ENCODE results near the gene SREBF2. TPM values are rescaled to one million over a fixed set of nuclear protein-coding genes. Genes with fewer than 3 reads are reported as not detected.
"Not testable (repeated sequence)": the region's sequence is repeated elsewhere in the genome, so short reads cannot be mapped to it uniquely, and the experiment has no call there.

SREBF2 gene
- total RNA-seq, 1 experiment from 2014 or later, result 93.8 TPM

DNA sequence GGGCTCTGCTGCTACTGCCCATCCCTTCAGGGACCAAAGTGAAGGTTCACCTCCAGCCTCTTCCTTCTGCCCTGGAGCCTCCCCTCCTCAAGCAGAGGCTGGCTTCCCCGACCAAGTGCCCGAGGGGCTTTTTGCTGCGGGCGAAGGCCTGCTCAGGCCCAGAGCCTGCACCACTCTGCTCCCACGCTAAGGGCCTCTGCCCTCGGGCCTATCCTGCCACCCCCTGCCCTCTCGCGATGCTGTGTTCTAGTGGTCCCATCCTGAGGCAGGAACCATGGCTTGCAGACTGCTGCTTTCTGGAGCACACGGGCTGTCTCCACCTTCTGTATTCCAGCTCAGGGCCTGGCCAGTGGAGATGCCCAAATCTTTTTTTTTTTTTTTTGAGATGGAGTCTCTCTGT, 102.6 kb downstream of the SREBF2 start:
- peaks cover 13% of the 10 kb centered on the region for H3K36me3 ChIP-seq (replicated peaks; ENCODE audit: control insufficient read depth, insufficient read depth, low read length)
- no peaks in the 10 kb centered on the region for H3K27me3 ChIP-seq (ENCODE audit: control insufficient read depth, insufficient read depth, low read length)
- no peak overlapping the region for H3K4me3 ChIP-seq (ENCODE audit: insufficient read depth, low read depth, low read length)
- DNase-seq, result no peak

DNA sequence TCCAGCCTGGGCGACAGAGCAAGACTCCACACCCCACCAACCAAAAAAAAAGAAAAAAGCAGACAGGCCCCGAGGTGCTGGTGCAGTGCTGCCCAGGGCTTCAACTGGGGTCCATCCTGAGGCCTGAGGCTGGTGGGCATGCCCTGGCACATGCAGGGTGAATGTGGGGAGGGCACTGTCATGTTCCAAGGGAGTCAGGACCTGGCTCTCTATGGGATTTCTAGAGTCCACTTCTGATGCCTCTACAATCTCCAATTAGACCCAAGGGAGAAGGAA, 103.9 kb downstream of the SREBF2 start:
- no peak for DNase-seq
- Histone ChIP-seq H3K36me3 (replicated peaks; ENCODE audit: control insufficient read depth, insufficient read depth, low read length) (peaks cover 21% of the 10 kb centered on the region), H3K27me3 (ENCODE audit: control insufficient read depth, insufficient read depth, low read length) (no peaks in the 10 kb centered on the region), H3K4me3 (ENCODE audit: insufficient read depth, low read depth, low read length) (no peak overlapping the region)

DNA sequence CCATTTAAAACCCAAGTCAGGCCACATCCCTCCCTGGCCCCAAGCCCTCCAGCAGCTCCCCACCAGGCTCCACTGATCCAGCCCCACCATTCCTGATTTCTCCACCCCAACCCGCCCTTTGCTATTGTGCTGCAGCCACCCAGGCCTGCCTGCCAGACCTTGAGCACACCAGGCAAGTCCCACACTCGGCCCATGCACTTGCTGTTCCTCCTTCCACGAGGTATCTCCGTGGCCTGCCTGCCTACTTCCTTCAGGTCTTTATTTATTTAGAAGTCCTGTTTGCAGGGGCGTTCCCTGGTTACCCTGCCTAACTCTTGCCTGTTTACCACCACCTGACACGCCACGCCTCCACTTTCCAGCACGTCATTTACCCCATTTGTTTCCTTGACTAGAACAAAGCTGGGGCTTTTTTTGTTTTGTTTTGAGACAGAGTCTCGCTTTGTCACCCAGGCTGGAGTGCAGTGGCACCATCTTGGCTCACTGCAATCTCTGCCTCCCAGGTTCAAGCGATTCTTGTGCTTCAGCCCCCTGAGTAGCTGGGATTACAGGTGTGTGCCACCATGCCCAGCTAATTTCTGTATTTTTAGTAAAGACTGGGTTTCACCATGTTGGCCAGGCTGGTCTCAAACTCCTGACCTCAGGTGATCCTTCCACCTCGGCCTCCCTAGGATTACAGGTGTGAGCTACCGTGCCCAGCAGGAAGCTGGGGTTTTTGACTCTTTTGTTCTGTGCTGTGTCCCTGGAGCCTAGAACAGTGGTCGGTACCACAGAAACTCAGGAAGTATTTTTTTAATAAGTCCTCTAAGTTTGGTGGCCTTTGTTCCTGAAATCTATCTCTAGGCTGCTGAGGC, 107.3 kb downstream of the SREBF2 start:
- Histone ChIP-seq H3K36me3 (replicated peaks; ENCODE audit: control insufficient read depth, insufficient read depth, low read length) (peaks cover 39% of the 10 kb centered on the region), H3K27me3 (ENCODE audit: control insufficient read depth, insufficient read depth, low read length) (no peaks in the 10 kb centered on the region), H3K4me3 (ENCODE audit: insufficient read depth, low read depth, low read length) (no peak overlapping the region)
- DNase-seq, result peak; percentile 66

DNA sequence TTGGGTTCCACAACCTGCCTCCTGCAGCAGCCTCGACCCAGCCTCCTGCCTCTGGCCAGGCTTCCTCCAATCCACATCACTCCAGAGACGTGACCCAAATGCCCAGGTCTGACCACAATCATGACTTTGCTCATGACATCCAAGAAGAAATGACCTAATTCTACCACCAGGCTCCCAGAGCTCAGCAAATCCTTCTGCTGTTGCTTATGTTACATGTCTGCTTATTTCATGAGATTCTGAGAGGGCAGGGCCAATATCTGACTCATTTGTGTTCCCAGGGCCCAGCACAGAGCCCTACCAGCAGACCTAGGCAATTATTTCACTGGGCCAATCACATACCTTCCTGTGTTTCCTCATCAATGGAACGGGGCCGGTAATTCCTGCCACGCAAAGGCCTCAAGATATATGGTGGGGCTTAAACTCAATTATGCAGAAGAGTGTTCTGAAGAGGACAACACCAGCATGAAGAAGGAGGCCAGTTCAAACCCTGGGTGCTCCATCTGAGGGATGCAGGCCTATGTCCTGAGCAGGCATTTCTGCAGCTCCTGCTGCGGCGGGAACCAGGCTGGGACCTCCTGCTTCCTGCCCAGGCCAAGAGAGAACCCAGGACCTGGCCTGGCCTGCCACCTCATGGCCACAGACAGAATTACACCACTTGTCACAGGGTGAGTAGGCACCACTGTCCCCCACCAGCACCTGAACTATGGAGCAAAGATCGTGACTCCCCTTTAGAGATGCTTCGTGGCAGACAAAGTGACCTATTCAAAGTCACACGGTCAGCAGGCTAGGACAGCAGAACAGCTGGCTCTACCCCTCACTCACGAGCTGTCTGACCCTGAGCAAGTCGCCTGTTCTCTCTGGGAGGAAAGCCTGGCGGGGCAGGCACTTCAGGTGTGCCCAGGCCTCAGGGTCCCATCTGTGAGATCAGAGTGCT, 108.2 kb downstream of the SREBF2 start:
- H3K4me3 ChIP-seq (ENCODE audit: insufficient read depth, low read depth, low read length), result no peak overlapping the region
- H3K36me3 ChIP-seq (replicated peaks; ENCODE audit: control insufficient read depth, insufficient read depth, low read length), result peaks cover 38% of the 10 kb centered on the region
- no peaks in the 10 kb centered on the region for H3K27me3 ChIP-seq (ENCODE audit: control insufficient read depth, insufficient read depth, low read length)
- peak; percentile 92 for DNase-seq

DNA sequence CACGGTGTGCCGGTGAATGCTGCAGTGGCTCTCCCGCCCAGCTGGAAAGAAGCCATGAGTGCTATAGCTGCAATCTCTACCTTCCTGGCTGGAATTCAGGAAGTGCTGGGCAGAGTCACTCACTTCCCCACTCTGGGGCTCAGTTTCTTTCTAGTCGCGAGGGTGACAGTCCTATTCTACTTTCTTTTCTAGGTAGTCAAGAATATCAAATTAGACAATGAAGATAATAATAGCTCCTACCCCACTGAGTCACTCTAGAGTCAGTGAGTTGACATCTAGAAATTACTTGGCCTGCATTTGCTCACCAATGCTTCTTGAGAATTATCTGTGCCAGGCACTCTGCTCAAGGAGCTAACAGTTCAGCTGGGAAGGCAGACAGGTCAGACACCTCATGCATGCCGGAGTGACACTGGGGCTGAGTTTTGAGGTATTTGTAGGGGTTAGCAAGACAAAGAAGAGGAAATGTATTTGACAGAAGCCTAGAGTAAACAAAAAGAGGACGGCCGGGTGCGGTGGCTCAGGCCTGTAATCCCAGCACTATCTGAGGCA, 110.8 kb downstream of the SREBF2 start:
- H3K36me3 ChIP-seq (replicated peaks; ENCODE audit: control insufficient read depth, insufficient read depth, low read length), result peaks cover 31% of the 10 kb centered on the region
- no peak for DNase-seq
- H3K4me3 ChIP-seq (ENCODE audit: insufficient read depth, low read depth, low read length), result no peak overlapping the region
- H3K27me3 ChIP-seq (ENCODE audit: control insufficient read depth, insufficient read depth, low read length), result no peaks in the 10 kb centered on the region

DNA sequence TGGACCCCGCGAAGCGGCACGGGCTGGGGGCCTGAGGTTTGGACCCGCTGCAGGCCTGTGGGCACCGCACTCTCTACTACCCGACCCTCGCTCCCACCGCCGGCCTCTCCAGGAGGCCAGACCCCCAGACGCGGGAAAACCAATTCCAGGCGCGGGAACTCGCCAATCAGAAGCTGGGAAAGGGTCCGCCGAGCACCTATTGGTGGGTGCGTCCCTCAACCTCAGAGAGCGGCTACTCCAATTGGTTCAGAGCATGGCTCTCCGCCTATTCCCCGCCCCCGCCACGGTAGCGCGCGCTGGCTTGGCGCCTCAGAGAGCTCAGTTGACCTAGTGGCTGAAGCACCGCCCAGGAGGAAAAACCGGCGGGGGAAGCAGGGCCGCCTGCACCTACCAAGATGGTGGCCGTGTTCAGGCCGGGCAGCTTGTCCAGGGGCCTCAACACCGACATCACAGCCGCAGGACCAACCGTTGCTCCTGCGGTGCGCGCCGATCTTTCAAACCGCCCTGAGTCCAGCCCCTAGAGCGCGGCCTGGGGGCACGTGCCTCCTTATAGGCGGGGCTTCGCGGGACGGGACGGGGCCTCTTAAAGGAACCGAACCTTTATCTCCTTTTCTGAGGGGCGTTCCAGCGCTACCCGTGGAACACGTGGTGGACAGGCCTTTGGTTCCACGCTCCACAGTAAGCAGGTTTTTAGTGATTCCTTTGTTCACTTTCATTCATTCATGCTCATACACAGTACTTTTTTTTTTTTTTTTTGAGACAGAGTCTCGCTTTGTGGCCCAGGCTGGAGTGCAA, 113.9 kb downstream of the SREBF2 start, which contains the start of gene CENPM:
TSS of gene CENPM (minus strand) at position 524 of the 795 bp plus-strand sequence. CDS start at position 448, 76 bp downstream.
- H3K27me3 ChIP-seq (ENCODE audit: control insufficient read depth, insufficient read depth, low read length), result no peaks in the 10 kb centered on the region
- DNase-seq, result peak; percentile 97

DNA sequence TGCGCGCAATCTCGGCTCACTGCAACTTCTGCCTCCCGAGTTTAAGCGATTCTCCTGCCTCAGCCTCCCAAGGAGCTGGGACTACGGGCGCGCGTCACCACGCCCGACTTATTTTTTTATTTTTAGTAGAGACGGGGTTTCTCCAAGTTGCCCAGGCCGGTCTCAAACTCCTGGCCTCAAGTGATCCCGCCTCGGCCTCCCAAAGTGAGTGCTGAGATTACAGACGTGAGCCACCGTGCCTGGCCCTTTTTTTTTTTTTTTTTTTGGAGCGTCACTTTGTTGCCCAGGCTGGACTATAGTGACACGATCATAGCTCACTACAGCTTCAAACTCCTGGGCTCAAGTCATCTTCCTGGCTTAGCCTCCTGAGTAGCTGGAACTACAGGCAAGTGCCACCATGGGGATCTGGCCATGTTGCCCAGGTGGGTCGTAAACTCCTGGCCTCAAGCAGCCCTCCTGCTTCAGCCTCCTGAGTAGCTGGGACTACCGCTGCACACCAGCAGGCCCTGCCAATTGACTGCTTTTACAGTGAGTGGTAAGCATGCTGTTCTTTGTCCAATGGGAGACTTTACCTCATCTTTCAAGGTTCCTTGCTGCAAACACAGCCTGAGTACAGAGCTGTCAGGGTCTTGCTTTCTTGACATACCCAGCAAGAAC, 114.6 kb downstream of the SREBF2 start:
- no peak for DNase-seq
- peak overlapping the region; percentile 85; the same call in 1 of the 2 replicates for H3K4me3 ChIP-seq (ENCODE audit: insufficient read depth, low read depth, low read length)
- H3K27me3 ChIP-seq (ENCODE audit: control insufficient read depth, insufficient read depth, low read length), result no peaks in the 10 kb centered on the region
- H3K36me3 ChIP-seq (replicated peaks; ENCODE audit: control insufficient read depth, insufficient read depth, low read length), result peaks cover 17% of the 10 kb centered on the region

More for the DNA sequence above, 113.9 kb downstream of the SREBF2 start, which contains the start of gene CENPM:
- H3K4me3 ChIP-seq (ENCODE audit: insufficient read depth, low read depth, low read length), result peak within 1 kb of the TSS; percentile 85
- H3K36me3 ChIP-seq (replicated peaks; ENCODE audit: control insufficient read depth, insufficient read depth, low read length), result peaks cover 18% of the 10 kb centered on the region

DNA sequence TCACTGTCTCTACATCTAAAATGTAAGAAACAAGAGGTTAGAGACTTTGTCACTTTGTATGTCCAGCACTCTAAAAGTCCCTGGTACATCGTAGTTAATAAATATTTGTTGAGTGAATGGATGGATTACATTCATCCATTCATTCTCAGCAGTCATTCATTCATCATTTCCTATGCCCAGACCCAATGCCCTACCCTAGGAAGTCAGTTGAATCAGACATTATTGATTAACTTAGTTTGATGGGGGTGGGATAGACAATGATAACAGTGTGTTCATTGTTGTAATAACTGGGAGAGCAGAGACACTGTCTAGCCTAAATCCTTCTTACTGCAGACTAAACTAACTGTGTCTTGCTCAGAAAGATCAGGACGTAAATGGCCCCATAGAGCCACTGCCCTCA, 115.2 kb downstream of the SREBF2 start:
- peaks cover 13% of the 10 kb centered on the region for H3K36me3 ChIP-seq (replicated peaks; ENCODE audit: control insufficient read depth, insufficient read depth, low read length)
- no peak for DNase-seq
- no peaks in the 10 kb centered on the region for H3K27me3 ChIP-seq (ENCODE audit: control insufficient read depth, insufficient read depth, low read length)
- no peak overlapping the region for H3K4me3 ChIP-seq (ENCODE audit: insufficient read depth, low read depth, low read length)

DNA sequence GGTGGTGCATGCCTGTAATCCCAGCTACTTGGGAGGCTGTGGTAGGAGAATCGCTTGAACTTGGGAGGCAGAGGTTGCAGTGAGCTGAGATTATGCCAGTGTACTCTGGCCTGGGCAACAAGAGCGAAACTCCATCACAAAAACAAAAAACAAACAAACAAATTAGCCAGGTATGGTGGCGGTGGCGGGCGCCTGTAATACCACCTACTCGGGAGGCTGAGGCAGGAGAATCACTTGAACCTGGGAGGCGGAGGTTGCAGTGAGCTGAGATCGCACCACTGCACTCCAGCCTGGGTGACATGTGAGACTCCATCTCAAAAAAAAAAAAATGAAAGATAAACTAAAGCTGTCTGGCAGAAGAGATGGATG, 116.0 kb downstream of the SREBF2 start:
- not testable (repeated sequence) for H3K36me3 ChIP-seq (replicated peaks; ENCODE audit: control insufficient read depth, insufficient read depth, low read length); H3K4me3 ChIP-seq (ENCODE audit: insufficient read depth, low read depth, low read length); DNase-seq; H3K27me3 ChIP-seq (ENCODE audit: control insufficient read depth, insufficient read depth, low read length)

DNA sequence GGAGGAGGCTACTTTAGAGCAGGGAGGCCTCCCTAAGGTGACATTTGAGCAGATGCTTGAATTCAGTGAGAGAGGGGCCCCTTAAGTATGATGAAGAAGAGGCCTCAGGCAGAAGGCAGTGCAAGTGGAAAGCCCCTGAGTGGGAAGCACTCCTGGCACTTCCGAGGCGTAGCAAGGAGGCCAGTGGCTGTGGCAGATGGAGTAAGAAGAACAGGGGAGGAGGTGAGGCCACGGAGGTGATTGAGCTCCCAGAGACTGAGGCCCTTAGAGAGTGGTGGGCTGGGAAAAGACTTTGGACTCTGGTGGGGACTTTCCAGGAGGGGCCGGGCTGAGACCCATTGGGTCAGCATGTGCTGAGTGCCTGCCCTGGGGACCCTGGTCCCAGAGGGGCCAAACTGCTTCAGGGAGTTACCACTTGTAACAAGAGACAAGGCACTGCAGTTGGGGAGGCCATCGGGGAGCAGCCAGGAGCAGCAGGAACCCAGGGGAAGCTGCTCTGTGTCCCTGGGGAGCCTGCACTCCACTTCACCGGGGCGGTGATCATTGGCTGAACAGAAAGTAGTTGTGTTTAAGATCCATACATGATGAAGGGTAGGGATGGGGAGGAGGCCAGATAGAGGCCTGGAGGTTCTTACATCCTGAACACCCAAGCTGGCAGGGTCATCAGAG, 116.5 kb downstream of the SREBF2 start:
- H3K27me3 ChIP-seq (ENCODE audit: control insufficient read depth, insufficient read depth, low read length), result no peaks in the 10 kb centered on the region
- H3K4me3 ChIP-seq (ENCODE audit: insufficient read depth, low read depth, low read length), result no peak overlapping the region
- peaks cover 8% of the 10 kb centered on the region for H3K36me3 ChIP-seq (replicated peaks; ENCODE audit: control insufficient read depth, insufficient read depth, low read length)
- DNase-seq, result no peak

DNA sequence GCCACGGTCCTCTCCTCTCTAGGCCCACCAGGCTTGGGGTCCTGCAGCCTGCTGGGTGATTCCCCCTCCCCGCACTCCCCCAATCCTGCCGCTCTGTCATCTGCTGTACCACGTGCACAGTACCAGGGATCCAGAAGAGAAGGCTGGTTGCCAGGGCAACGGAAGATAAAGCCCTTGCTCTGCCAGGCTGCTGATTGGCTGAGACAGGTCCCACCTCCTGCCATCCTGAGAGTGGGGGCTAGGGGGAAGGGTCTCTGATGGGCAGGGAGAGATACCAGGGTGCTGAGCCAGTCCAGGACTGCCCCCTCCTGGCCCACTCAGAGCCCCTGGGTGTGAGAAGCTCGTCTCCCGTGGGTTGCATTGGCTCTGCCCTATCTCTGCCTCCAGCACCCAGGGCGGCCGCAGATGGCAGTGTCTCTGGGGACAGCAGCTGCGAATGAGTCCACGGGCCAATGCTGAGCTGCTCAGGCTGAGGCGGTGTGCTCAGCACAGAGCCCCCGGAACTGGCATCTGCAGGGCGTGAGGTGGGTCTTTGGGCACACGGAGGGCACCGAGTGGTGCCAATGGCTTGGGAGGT, 119.1 kb downstream of the SREBF2 start, which contains the start of gene SMIM45:
TSS of gene SMIM45 (plus strand) at position 253 of the 577 bp plus-strand sequence.
- no peaks in the 10 kb centered on the region for H3K36me3 ChIP-seq (replicated peaks; ENCODE audit: control insufficient read depth, insufficient read depth, low read length)
- H3K4me3 ChIP-seq (ENCODE audit: insufficient read depth, low read depth, low read length), result no peak within 1 kb of the TSS
- DNase-seq, result peak; percentile 87
- H3K27me3 ChIP-seq (ENCODE audit: control insufficient read depth, insufficient read depth, low read length), result no peaks in the 10 kb centered on the region

DNA sequence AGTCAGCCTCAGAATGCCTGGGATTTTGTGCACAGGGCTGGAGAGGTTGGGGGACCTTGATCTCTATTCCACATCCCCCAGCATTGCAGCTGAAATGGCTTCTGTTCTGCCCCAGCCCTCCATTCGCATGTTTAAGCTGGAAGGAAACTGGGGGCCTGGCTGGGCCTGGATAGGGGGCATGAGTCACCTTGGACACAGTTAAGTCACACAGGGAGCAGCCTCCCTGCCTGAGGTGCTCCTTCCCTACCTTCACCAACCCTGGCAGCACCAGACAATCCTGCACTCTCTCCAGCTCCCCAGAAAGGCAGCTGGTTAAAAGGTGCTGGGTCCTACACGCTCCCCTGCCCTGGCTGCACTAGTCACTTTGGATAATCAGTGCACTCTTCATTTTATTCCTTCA, 119.8 kb downstream of the SREBF2 start:
- no peak for DNase-seq
- Histone ChIP-seq H3K36me3 (replicated peaks; ENCODE audit: control insufficient read depth, insufficient read depth, low read length) (no peaks in the 10 kb centered on the region), H3K4me3 (ENCODE audit: insufficient read depth, low read depth, low read length) (no peak overlapping the region), H3K27me3 (ENCODE audit: control insufficient read depth, insufficient read depth, low read length) (no peaks in the 10 kb centered on the region; the same call in 1 of the 2 replicates)

Measured in H7 (cell line).